ENCODE results near the gene KAZN.
"Not testable (repeated sequence)": the region's sequence is repeated elsewhere in the genome, so short reads cannot be mapped to it uniquely, and the experiment has no call there.

Gene KAZN

DNA sequence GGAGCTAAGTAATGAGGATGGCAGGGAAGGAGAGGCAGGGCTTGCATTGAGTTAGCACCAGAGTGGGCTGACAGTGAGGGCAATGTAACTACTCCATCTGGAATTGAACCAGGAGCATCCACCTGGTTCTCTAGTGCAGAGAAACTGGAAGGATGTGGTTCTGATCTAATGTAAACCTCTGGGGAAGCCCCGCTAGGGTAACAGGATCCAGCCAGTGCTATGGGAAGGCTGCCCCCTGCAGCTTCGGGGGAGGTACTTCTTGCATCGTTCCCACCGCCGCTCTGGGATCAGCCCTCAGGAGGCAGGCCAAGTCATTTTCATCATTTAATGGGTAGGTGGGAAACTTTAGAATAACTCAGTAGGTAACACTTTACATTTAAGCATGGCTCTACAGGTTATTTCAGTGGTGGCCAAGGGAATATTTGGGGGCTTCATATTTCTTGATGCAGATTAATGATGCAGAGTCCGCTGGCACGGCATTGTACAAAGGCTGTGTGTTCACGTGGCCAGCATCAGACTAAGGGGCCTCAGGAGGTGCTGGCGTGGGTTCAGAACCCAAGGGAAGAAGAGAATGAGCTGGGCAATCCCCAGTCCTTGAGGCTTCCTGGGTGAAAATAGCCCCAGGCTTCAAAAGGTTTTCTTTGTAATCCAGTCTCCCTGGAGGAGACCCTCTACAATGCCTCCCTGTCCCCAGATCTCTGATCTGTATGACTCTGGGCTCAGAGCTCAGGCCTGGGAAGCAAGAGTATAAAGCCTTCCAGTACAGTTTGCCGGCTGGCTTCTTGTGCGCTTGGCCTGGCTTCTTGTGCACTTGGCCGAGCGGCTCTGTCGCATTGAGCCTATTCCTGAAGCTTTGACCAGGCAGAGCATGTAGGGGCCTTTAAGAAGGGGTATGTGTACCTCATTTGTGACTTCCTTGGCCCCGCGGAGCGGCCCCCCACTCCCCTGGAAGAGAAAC lies 26.4 kb upstream of the KAZN start:
- no peak overlapping the region for H3K4me3 ChIP-seq (ENCODE audit: low read depth, low read length)
- TF ChIP-seq, protein P1, sequence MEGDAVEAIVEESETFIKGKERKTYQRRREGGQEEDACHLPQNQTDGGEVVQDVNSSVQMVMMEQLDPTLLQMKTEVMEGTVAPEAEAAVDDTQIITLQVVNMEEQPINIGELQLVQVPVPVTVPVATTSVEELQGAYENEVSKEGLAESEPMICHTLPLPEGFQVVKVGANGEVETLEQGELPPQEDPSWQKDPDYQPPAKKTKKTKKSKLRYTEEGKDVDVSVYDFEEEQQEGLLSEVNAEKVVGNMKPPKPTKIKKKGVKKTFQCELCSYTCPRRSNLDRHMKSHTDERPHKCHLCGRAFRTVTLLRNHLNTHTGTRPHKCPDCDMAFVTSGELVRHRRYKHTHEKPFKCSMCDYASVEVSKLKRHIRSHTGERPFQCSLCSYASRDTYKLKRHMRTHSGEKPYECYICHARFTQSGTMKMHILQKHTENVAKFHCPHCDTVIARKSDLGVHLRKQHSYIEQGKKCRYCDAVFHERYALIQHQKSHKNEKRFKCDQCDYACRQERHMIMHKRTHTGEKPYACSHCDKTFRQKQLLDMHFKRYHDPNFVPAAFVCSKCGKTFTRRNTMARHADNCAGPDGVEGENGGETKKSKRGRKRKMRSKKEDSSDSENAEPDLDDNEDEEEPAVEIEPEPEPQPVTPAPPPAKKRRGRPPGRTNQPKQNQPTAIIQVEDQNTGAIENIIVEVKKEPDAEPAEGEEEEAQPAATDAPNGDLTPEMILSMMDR (IDR thresholded peaks at IDR 0.05; ENCODE audit: borderline replicate concordance, insufficient read depth, low read depth, low read length), result peak; percentile 55

DNA sequence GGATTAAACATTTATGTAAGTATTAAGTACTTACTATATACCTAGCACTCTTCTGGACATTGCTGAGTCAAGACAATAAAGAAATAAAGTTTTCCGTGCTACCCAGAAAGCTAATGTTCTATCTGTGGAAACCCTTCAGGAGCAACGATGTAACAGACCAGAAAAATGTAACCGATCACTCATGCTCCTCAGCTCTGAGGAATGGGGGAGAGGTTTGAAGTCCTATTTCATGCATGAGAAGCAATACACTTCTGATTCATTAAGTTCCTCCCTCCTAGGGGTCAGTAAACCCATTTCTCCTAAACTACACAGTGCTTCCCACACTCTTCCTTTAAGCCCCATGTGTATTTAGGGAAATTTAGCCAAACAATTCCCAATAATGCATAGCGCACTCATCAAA lies 25.6 kb upstream of the KAZN start:
- H3K4me3 ChIP-seq (ENCODE audit: low read depth, low read length), result no peak overlapping the region
- TF ChIP-seq, protein P1 (IDR thresholded peaks at IDR 0.05; ENCODE audit: borderline replicate concordance, insufficient read depth, low read depth, low read length), result no peak

DNA sequence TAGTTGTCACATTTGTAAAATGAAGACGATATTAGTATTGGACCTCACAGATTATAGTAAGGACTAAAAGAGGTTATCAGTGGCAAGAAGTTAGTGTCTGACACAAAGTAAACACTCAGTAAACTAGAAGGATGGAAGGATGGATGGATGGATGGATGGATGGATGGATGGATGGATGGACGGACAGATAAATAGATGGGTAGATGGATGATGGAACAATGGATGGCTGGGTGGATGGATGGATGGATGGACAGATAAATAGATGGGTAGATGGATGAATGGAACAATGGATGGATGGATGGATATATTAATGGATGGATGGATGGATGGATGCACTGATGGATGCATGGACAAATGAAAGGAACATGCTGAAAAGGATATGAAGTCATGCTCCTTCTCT lies 22.3 kb upstream of the KAZN start:
- TF ChIP-seq, protein P1 (IDR thresholded peaks at IDR 0.05; ENCODE audit: borderline replicate concordance, insufficient read depth, low read depth, low read length), result no peak

DNA sequence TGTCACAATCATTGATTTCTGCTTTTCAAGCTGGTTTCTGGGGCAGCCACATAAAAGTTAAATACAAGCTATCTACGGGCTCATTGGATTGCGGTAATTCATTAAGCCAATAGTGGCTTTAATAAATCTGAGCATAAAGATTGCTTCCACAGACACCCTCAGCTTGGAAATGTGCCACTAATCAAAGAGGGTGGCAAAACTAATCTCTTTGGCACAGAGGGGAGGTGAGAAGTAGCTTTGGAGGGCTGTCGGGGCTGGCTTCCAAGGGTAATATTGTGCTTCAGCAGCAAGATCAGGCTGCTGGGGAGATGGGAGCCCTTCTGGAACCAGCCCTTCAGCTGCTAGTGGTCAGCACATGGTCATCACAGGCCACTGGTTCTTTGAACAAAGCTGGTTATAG lies 21.2 kb upstream of the KAZN start:
- TF ChIP-seq, protein P1 (IDR thresholded peaks at IDR 0.05; ENCODE audit: borderline replicate concordance, insufficient read depth, low read depth, low read length), result no peak

More for the DNA sequence above, 22.3 kb upstream of the KAZN start:
- H3K4me3 ChIP-seq (ENCODE audit: low read depth, low read length), result no peak overlapping the region

DNA sequence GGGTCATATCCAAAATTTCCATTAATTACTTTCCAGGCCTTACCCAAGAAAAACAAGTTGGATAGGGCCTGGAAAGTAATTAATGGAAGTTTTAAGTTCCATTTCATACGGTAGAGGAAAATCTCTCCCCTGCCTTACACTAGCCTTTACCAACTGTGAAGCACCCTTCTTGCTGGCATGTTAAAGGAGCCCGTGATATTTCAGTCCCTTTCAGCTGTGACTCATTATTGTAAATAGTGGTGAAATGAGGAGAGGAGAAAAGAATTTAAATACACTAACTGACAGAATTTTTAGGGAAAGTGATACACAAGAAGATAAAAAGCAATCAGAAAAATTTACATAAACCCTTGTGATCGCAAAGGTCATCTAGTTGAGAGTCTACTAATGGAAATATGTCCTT lies 20.3 kb upstream of the KAZN start:
- no peak overlapping the region for H3K4me3 ChIP-seq (ENCODE audit: low read depth, low read length)

More for the DNA sequence above, 21.2 kb upstream of the KAZN start:
- H3K4me3 ChIP-seq (ENCODE audit: low read depth, low read length), result no peak overlapping the region

DNA sequence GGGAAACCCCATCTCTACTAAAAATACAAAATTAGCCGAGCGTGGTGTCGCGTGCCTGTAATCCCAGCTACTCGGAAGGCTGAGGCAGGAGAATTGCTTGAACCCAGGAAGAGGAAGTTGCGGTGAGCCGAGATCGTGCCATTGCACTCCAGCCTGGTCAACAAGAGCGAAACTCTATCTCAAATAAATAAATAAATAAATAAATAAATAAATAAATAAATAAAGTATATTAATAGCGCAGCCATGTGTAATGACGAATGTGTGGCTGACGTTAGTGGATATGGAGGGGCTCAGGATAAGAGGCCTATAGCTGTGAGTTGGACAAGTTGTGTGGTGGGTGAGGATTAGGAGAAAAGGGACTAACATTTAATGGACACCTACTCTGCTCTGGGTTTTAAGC lies 18.2 kb upstream of the KAZN start:
- H3K4me3 ChIP-seq (ENCODE audit: low read depth, low read length), result not testable (repeated sequence)

More for the DNA sequence above, 20.3 kb upstream of the KAZN start:
- TF ChIP-seq, protein P1 (IDR thresholded peaks at IDR 0.05; ENCODE audit: borderline replicate concordance, insufficient read depth, low read depth, low read length), result no peak

DNA sequence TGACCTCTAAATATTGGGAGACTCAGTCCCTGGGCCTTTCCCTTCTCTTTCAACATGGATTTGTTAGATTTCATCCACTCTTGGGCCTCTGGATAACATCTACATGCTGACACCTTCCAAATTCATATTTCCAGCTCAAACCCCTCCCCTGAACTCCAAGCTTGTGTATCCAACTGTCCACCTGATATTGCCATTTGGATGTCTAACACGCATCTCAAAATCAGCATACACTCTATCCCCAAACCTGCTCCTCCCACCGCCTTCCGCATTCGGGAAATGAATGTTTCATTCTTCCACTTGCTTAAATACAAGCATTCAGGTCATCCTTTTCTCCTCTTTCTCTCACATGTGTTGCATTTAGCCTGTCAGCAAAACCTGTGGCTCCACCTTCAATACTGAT lies 17.5 kb upstream of the KAZN start:
- TF ChIP-seq, protein P1 (IDR thresholded peaks at IDR 0.05; ENCODE audit: borderline replicate concordance, insufficient read depth, low read depth, low read length), result no peak

More for the DNA sequence above, 17.5 kb upstream of the KAZN start:
- H3K4me3 ChIP-seq (ENCODE audit: low read depth, low read length), result no peak overlapping the region
